H1 (cell line): ENCODE data around the gene EFHC1. TPM values are rescaled to one million over a fixed set of nuclear protein-coding genes. Genes with fewer than 3 reads are reported as not detected.

Experiments used
- CTCF ChIA-PET: fragments of 300-600 bp; sonication (Branson Sonifier 250); formaldehyde crosslinking; loops from one replicate; lab custom pipeline; 2021; ENCODE audit not compliant: partially characterized antibody; lab: Charles Lee
- POLR2A ChIA-PET: fragments of 300-600 bp; sonication (Branson Sonifier 250); formaldehyde crosslinking; loops from one replicate; lab custom pipeline; 2021; ENCODE audit warnings: inconsistent platforms; ENCODE audit not compliant: partially characterized antibody; lab: Charles Lee
- DNase-seq, 2 experiments: peaks; one replicate each; pipeline versions ENCODE4 v3.0.0 to v3.0.0-alpha.2; 2010 to 2022; ENCODE audit warnings: low spot score in 2 of 2, low read depth in 1 of 2, mixed read lengths in 1 of 2
- FAIRE-seq: peaks from 2 replicates; lab custom pipeline; 2011; peaks lifted over from hg19 to GRCh38; lab: Jason Lieb, UNC
- H2AFZ ChIP-seq: 2 replicates; pipeline ENCODE4 v1.8.1; 2012; ENCODE audit warnings: low read length, inconsistent platforms
- H2AK5ac ChIP-seq: 2 replicates; pipeline ENCODE4 v1.6.1; 2013; ENCODE audit warnings: low read depth, low read length
- H2BK120ac ChIP-seq: replicated peaks from 2 replicates; pipeline ENCODE3; 2013; ENCODE audit warnings: low read depth, low read length, inconsistent platforms
- H2BK12ac ChIP-seq: 2 replicates; pipeline ENCODE4 v1.6.1; 2013; ENCODE audit warnings: low read depth, low read length
- H2BK15ac ChIP-seq: 2 replicates; pipeline ENCODE4 v1.6.1; 2013; ENCODE audit warnings: low read length
- H2BK20ac ChIP-seq: 2 replicates; pipeline ENCODE4 v1.6.1; 2013; ENCODE audit warnings: low read length
- H2BK5ac ChIP-seq: 2 replicates; pipeline ENCODE4 v1.6.1; 2013; ENCODE audit warnings: low read depth, low read length
- H3K14ac ChIP-seq: 2 replicates; pipeline ENCODE4 v1.6.1; 2013; ENCODE audit warnings: inconsistent platforms; ENCODE audit not compliant: insufficient read length
- H3K18ac ChIP-seq: 2 replicates; pipeline ENCODE4 v1.6.1; 2013; ENCODE audit warnings: low read length; ENCODE audit errors: extremely low read depth
- H3K23ac ChIP-seq: 2 replicates; pipeline ENCODE4 v1.6.1; 2013; ENCODE audit warnings: inconsistent platforms; ENCODE audit not compliant: insufficient read length
- H3K23me2 ChIP-seq: 2 replicates; pipeline ENCODE4 v1.6.1; 2013; ENCODE audit warnings: low read depth, low read length
- H3K27ac ChIP-seq: 2 replicates; pipeline ENCODE4 v1.6.1; 2011; ENCODE audit warnings: low read depth, low read length, inconsistent platforms
- H3K27me3 ChIP-seq, 4 experiments: replicated peaks in 1 of 4; 1 replicate in 1 of 4; 2 replicates in 3 of 4; pipeline versions ENCODE4 v1.6.1 to v1.8.1; 2011 to 2013; ENCODE audit warnings: low read length in 3 of 4, mild to moderate bottlenecking in 3 of 4, inconsistent platforms in 2 of 4, mixed read lengths in 2 of 4, moderate library complexity in 1 of 4; ENCODE audit not compliant: control insufficient read depth in 3 of 4, insufficient read depth in 3 of 4; ENCODE audit errors: extremely low read depth in 1 of 4
- H3K36me3 ChIP-seq, 4 experiments: 2 replicates each; pipeline versions ENCODE4 v1.6.1 to v1.8.1; 2011 to 2013; ENCODE audit warnings: mild to moderate bottlenecking in 4 of 4, low read length in 3 of 4, moderate library complexity in 2 of 4, control low read depth in 1 of 4, inconsistent platforms in 1 of 4; ENCODE audit not compliant: insufficient read depth in 4 of 4, control insufficient read depth in 2 of 4
- H3K4ac ChIP-seq: replicated peaks from 2 replicates; pipeline ENCODE3; 2013; ENCODE audit warnings: low read length, low read depth, mixed read lengths, inconsistent platforms; ENCODE audit not compliant: insufficient read length
- H3K4me1 ChIP-seq, 4 experiments: replicated peaks in 1 of 4; 1 replicate in 1 of 4; 2 replicates in 3 of 4; pipeline versions ENCODE4 v1.6.1 to v1.8.1; 2011 to 2013; ENCODE audit warnings: low read length in 3 of 4, inconsistent platforms in 2 of 4, mixed read lengths in 1 of 4; ENCODE audit not compliant: insufficient read depth in 4 of 4, control insufficient read depth in 3 of 4
- H3K4me2 ChIP-seq, 2 experiments: 2 replicates each; pipeline versions ENCODE4 v1.6.1 to v1.8.1; 2011 to 2013; ENCODE audit warnings: low read depth in 2 of 2, low read length in 2 of 2, control low read depth in 1 of 2, inconsistent platforms in 1 of 2, mild to moderate bottlenecking in 1 of 2; ENCODE audit not compliant: insufficient read depth in 1 of 2
- H3K4me3 ChIP-seq, 4 experiments: fragments of 200-600, 300-600 bp in 1 of 4; sonication (generic), shearing (Covaris generic), sonication (Bioruptor Twin) in 1 of 4; 2 replicates each; pipeline versions ENCODE4 v1.5.1 to v1.8.1; 2011 to 2016; ENCODE audit warnings: low read length in 4 of 4, low read depth in 3 of 4, control low read depth in 2 of 4, inconsistent platforms in 2 of 4, mild to moderate bottlenecking in 2 of 4, mixed read lengths in 1 of 4, moderate library complexity in 1 of 4; ENCODE audit not compliant: insufficient read depth in 2 of 4; ENCODE audit errors: extremely low read depth in 1 of 4
- H3K56ac ChIP-seq: replicated peaks from 2 replicates; pipeline ENCODE3; 2013; ENCODE audit warnings: low read depth, mild to moderate bottlenecking, mixed read lengths, low read length, inconsistent platforms; ENCODE audit not compliant: insufficient read length
- H3K79me1 ChIP-seq: 2 replicates; pipeline ENCODE4 v1.6.1; 2013; ENCODE audit warnings: low read depth, low read length, control low read depth
- H3K79me2 ChIP-seq, 2 experiments: 2 replicates each; pipeline versions ENCODE4 v1.6.1 to v1.8.1; 2012 to 2013; ENCODE audit warnings: low read length in 2 of 2, mild to moderate bottlenecking in 2 of 2, inconsistent platforms in 1 of 2; ENCODE audit not compliant: insufficient read depth in 2 of 2, control insufficient read depth in 1 of 2
- H3K9ac ChIP-seq, 4 experiments: replicated peaks in 1 of 4; 1 replicate in 1 of 4; 2 replicates in 3 of 4; pipeline versions ENCODE4 v1.6.1 to v1.8.1; 2011 to 2013; ENCODE audit warnings: low read depth in 3 of 4, low read length in 3 of 4, control low read depth in 2 of 4, mild to moderate bottlenecking in 2 of 4, moderate library complexity in 2 of 4, inconsistent platforms in 1 of 4; ENCODE audit errors: extremely low read depth in 1 of 4
- H3K9me3 ChIP-seq, 2 experiments: 2 replicates each; pipeline versions ENCODE4 v1.6.1 to v1.8.1; 2012 to 2013; ENCODE audit warnings: mild to moderate bottlenecking in 2 of 2, moderate library complexity in 2 of 2, control low read depth in 1 of 2, inconsistent platforms in 1 of 2, low read depth in 1 of 2, low read length in 1 of 2, mixed read lengths in 1 of 2; ENCODE audit not compliant: insufficient read depth in 2 of 2
- H4K20me1 ChIP-seq, 2 experiments: replicated peaks in 1 of 2; 2 replicates each; pipeline versions ENCODE3 to v1.8.1; 2011 to 2013; ENCODE audit warnings: inconsistent platforms in 2 of 2, low read length in 2 of 2, mild to moderate bottlenecking in 1 of 2; ENCODE audit not compliant: insufficient read depth in 2 of 2, control insufficient read depth in 1 of 2
- H4K5ac ChIP-seq: 2 replicates; pipeline ENCODE4 v1.6.1; 2013; ENCODE audit warnings: low read length, low read depth, mixed read lengths, inconsistent platforms; ENCODE audit not compliant: insufficient read length
- H4K8ac ChIP-seq: 2 replicates; pipeline ENCODE4 v1.8.0; 2013; ENCODE audit warnings: mild to moderate bottlenecking, moderate library complexity, low read length, inconsistent platforms; ENCODE audit not compliant: insufficient read depth; ENCODE audit errors: extremely low read depth
- H4K91ac ChIP-seq: replicated peaks from 2 replicates; pipeline ENCODE3; 2013; ENCODE audit warnings: low read length, mixed read lengths, inconsistent platforms; ENCODE audit not compliant: insufficient read length
- CBX5 ChIP-seq: fragments of 300-800, 300-1000 bp; sonication (generic); IDR thresholded peaks from 2 replicates; pipeline ENCODE4 v1.7.1; 2016; ENCODE audit warnings: antibody characterized with exemption, low read length, low read depth
- CREB1 ChIP-seq: IDR thresholded peaks from 2 replicates; pipeline ENCODE4 v1.6.1; 2012; ENCODE audit warnings: inconsistent platforms
- EZH2 ChIP-seq: fragments of 200-600 bp; sonication (generic); IDR thresholded peaks from 2 replicates; pipeline ENCODE4 v1.7.1; 2012; ENCODE audit warnings: low read depth, mild to moderate bottlenecking, moderate library complexity, low read length, inconsistent platforms; ENCODE audit not compliant: severe bottlenecking
- GABPA ChIP-seq: IDR thresholded peaks from 2 replicates; pipeline ENCODE4 v1.6.1; 2011; ENCODE audit warnings: mild to moderate bottlenecking, low read length, moderate library complexity, borderline replicate concordance; ENCODE audit not compliant: insufficient read depth
- RFX5 ChIP-seq: IDR thresholded peaks from 2 replicates; pipeline ENCODE4 v1.6.1; 2011; ENCODE audit warnings: low read depth, low read length, improper control_type of control experiment, borderline replicate concordance
- RXRA ChIP-seq: IDR thresholded peaks from 2 replicates; pipeline ENCODE4 v1.6.1; 2011; ENCODE audit warnings: low read depth, mild to moderate bottlenecking, low read length, moderate library complexity; ENCODE audit not compliant: insufficient read depth
- SIN3A ChIP-seq, 2 experiments: IDR thresholded peaks in 1 of 2; conservative IDR thresholded peaks in 1 of 2; 2 replicates each; pipeline ENCODE4 v1.6.1; 2011 to 2012; ENCODE audit warnings: low read length in 2 of 2, improper control_type of control experiment in 1 of 2, low read depth in 1 of 2, mild to moderate bottlenecking in 1 of 2
- TAF7 ChIP-seq: optimal IDR thresholded peaks from 2 replicates; pipeline ENCODE3; 2011; ENCODE audit warnings: low read depth, mild to moderate bottlenecking, inconsistent platforms, low read length, moderate library complexity, borderline replicate concordance
- WGBS, 2 experiments: shearing (Covaris generic) in 1 of 2; methylation state at CpG; one replicate each; pipeline versions ENCODE4 v1.1.6 to v1.1.7; 2013 to 2015; ENCODE audit warnings: low lambda C conversion rate in 2 of 2, mixed read lengths in 2 of 2, inconsistent platforms in 1 of 2, low coverage in 1 of 2, missing lambda C conversion rate in 1 of 2; ENCODE audit not compliant: insufficient replicate concordance in 2 of 2, insufficient coverage in 1 of 2, insufficient read length in 1 of 2; ENCODE audit errors: extremely low coverage in 1 of 2, missing lambda C conversion rate in 1 of 2; 5-methylcytosine and 5-hydroxymethylcytosine counted together
- polyA plus RNA-seq, 7 experiments: library from polyadenylated mRNA; depleted of rRNA in 3 of 7; stranded (reverse) in 5 of 7; unstranded in 2 of 7; fragments of >200 nt in 5 of 7; fragments of 200-250 nt in 2 of 7; gene quantifications; 1 replicate in 5 of 7; 2 replicates in 1 of 7; 4 replicates in 1 of 7; pipeline versions ENCODE4 v1.2.1 to v1.2.3, GENCODE V29; 2011 to 2013; ENCODE audit warnings: missing spikeins in 2 of 7, mixed read lengths in 2 of 7
- total RNA-seq: library from RNA; stranded (reverse); fragmentation: NEBNext Ultra II Directional; extraction: Animal tissue kit (Norgen Biotek cat#: 25700); gene quantifications from 2 replicates; pipeline ENCODE4 v1.2.1, GENCODE V29; 2021

EFHC1 gene
- total and polyA plus RNA-seq, 2 of the 8 experiments (the other 6 are each of a cell fraction or from before 2014, with no cell fraction given) = 10.5 to 16.4 TPM

DNA sequence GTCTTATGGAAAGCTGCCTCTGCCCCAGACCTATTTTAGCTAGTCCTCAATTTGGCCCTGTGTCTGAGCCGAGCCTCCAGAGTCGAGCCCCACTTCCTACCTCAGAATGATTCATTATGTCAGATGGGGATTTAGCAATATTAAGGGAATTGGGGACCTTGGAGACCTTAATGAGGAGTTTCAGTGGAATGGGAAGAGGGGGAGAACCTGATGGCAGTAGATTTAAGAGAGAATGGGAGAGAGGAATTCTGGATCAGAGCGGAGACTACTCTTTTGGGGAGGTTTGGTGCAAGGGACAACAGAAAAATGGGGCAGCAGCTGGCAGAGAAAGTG lies 63.5 kb downstream of the EFHC1 start:
- CTCF ChIA-PET = interaction anchor here (1.1 kb wide), 1 partner anchor 149 kb away, joined by 3 read pairs; no protein-coding TSS in a partner anchor
- no peak overlapping the region for H2BK12ac ChIP-seq

More for the DNA sequence above, 63.5 kb downstream of the EFHC1 start:
- H3K79me2 ChIP-seq = no peaks in the 10 kb centered on the region
- no peak overlapping the region for H3K14ac ChIP-seq
- H4K91ac ChIP-seq = no peak overlapping the region
- no peak overlapping the region for H3K9ac ChIP-seq
- H4K20me1 ChIP-seq = no peaks in the 10 kb centered on the region
- no peak overlapping the region for H2BK5ac ChIP-seq
- H4K8ac ChIP-seq = no peak overlapping the region
- no peak overlapping the region for H2BK20ac ChIP-seq
- H4K5ac ChIP-seq = no peak overlapping the region
- DNase-seq = no peak
- H3K9me3 ChIP-seq = no peaks in the 10 kb centered on the region
- no peak overlapping the region for H3K56ac ChIP-seq
- no peak overlapping the region for H3K4ac ChIP-seq
- POLR2A ChIA-PET = interaction anchor here (1.1 kb wide), 1 partner anchor 9 kb away, joined by 3 read pairs; no protein-coding TSS in a partner anchor
- TF ChIP-seq CBX5 (no peak), RXRA (no peak), EZH2 (no peak), CREB1 (no peak), TAF7 (no peak), GABPA (no peak), RFX5 (no peak), SIN3A (conservative IDR thresholded peaks at IDR 0.05 in 1 of 2, IDR thresholded peaks at IDR 0.05 in 1 of 2; ENCODE audit: low read depth in 1 of 2, low read length in 2 of 2) (no peak)
- TF ChIP-seq, all 59 proteins: peak for 0
- H2BK120ac ChIP-seq = no peak overlapping the region
- no peak overlapping the region for H3K27ac ChIP-seq
- H3K4me1 ChIP-seq = no peaks in the 10 kb centered on the region
- no peak overlapping the region for H2AK5ac ChIP-seq
- H2AFZ ChIP-seq = no peak overlapping the region
- no peak overlapping the region for H3K4me2 ChIP-seq
- H3K79me1 ChIP-seq = no peaks in the 10 kb centered on the region
- H3K23ac ChIP-seq = no peak overlapping the region
- WGBS, 2 experiments = 92% methylated on average over 3 of the region's 3 CpGs; no CpG with 5 or more reads in 1 of the 2 experiments
- H3K4me3 ChIP-seq = no peak overlapping the region
- H2BK15ac ChIP-seq = no peak overlapping the region
- FAIRE-seq = no peak
- no peaks in the 10 kb centered on the region for H3K27me3 ChIP-seq
- H3K23me2 ChIP-seq = no peaks in the 10 kb centered on the region
- no peak overlapping the region for H3K18ac ChIP-seq
- H3K36me3 ChIP-seq = no peaks in the 10 kb centered on the region
